ENCODE results near the gene TDP1. TPM values are rescaled to one million over a fixed set of nuclear protein-coding genes. Genes with fewer than 3 reads are reported as not detected.

The TDP1 gene
- total RNA-seq, 1 donor from 2014 or later, result 17.9 TPM

- peaks cover 3% of the 10 kb centered on the region for H3K36me3 Mint-ChIP-seq (ENCODE audit: unreplicated experiment)
- no peak for DNase-seq (ENCODE audit: extremely low spot score, unreplicated experiment)
- peak overlapping the region; percentile 96 for H3K27ac Mint-ChIP-seq (ENCODE audit: unreplicated experiment)
- TF ChIP-seq, protein P1, sequence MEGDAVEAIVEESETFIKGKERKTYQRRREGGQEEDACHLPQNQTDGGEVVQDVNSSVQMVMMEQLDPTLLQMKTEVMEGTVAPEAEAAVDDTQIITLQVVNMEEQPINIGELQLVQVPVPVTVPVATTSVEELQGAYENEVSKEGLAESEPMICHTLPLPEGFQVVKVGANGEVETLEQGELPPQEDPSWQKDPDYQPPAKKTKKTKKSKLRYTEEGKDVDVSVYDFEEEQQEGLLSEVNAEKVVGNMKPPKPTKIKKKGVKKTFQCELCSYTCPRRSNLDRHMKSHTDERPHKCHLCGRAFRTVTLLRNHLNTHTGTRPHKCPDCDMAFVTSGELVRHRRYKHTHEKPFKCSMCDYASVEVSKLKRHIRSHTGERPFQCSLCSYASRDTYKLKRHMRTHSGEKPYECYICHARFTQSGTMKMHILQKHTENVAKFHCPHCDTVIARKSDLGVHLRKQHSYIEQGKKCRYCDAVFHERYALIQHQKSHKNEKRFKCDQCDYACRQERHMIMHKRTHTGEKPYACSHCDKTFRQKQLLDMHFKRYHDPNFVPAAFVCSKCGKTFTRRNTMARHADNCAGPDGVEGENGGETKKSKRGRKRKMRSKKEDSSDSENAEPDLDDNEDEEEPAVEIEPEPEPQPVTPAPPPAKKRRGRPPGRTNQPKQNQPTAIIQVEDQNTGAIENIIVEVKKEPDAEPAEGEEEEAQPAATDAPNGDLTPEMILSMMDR (IDR thresholded peaks at IDR 0.05), result no peak
- H3K9me3 Mint-ChIP-seq (ENCODE audit: unreplicated experiment), result no peaks in the 10 kb centered on the region
- H3K4me3 Mint-ChIP-seq (ENCODE audit: unreplicated experiment), result peak overlapping the region; percentile 23
- H3K4me1 Mint-ChIP-seq (ENCODE audit: unreplicated experiment), result peaks cover 31% of the 10 kb centered on the region
- no peaks in the 10 kb centered on the region for H3K27me3 Mint-ChIP-seq (ENCODE audit: unreplicated experiment)
Measured at GRCh38 chr14:89922031-89922907, 33.5 kb upstream of the TDP1 start.

GRCh38 chr14:89924268-89924667 is 31.5 kb upstream of the TDP1 start:
- Mint-ChIP-seq H3K27ac (ENCODE audit: unreplicated experiment) (no peak overlapping the region), H3K27me3 (ENCODE audit: unreplicated experiment) (no peaks in the 10 kb centered on the region), H3K4me3 (ENCODE audit: unreplicated experiment) (no peak overlapping the region), H3K4me1 (ENCODE audit: unreplicated experiment) (peaks cover 35% of the 10 kb centered on the region), H3K9me3 (ENCODE audit: unreplicated experiment) (no peaks in the 10 kb centered on the region), H3K36me3 (ENCODE audit: unreplicated experiment) (peaks cover 3% of the 10 kb centered on the region)
- no peak for DNase-seq (ENCODE audit: extremely low spot score, unreplicated experiment)
- TF ChIP-seq, protein P1 (IDR thresholded peaks at IDR 0.05), result no peak

DNA sequence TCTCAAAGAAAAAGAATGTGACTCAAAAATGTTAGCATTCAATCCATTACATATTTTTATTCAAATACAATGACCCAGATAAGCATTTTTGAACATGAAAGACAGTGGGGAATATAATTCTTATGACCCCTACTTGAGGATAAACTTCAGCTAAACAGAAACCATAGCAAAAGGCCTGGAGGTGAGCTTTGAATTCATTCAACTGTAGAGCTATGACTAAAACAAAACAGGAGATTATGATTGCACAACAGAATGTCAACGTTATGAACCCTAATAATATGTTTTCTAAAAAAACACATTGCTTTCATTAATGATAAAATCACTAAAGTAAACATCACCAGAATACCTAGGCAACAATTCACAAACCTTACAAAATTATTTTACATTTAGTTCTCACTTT is 29.0 kb upstream of the TDP1 start:
- peaks cover 30% of the 10 kb centered on the region for H3K4me1 Mint-ChIP-seq (ENCODE audit: unreplicated experiment)
- peaks cover 5% of the 10 kb centered on the region for H3K36me3 Mint-ChIP-seq (ENCODE audit: unreplicated experiment)
- peak overlapping the region; percentile 83 for H3K27ac Mint-ChIP-seq (ENCODE audit: unreplicated experiment)
- TF ChIP-seq, protein P1 (IDR thresholded peaks at IDR 0.05), result no peak
- no peak for DNase-seq (ENCODE audit: extremely low spot score, unreplicated experiment)
- no peaks in the 10 kb centered on the region for H3K9me3 Mint-ChIP-seq (ENCODE audit: unreplicated experiment)
- H3K4me3 Mint-ChIP-seq (ENCODE audit: unreplicated experiment), result no peak overlapping the region
- no peaks in the 10 kb centered on the region for H3K27me3 Mint-ChIP-seq (ENCODE audit: unreplicated experiment)

DNA sequence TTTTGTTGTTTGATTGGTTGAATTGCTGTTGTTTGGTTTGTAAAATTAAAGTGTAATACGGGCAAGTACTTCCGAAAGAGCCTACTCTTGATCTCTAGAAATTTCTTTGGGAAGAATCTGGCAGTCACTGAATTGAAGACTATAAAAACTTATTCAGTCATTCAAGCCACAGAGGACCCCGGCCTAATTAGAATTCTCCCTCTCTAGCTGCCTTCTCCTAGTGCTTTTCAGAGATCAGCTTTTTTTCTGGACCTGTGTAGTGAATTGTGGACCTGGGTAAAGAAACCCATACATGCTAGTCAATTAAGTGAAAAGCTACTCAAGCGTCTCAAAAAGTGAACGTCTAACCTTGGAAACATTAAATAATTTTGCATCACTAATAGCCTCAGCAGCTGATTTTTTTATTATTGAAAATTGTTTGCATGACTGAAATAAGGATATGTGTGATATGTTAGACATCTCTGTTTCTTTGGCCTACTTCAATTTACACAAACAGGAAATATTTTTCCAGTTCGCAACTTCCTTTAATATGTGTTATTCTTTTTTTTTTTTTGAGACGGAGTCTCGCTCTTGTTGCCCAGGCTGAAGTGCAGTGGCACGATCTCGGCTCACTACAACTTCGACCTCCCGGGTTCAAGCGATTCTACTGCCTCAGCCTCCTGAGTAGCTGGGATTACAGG is 28.4 kb upstream of the TDP1 start:
- Mint-ChIP-seq H3K36me3 (ENCODE audit: unreplicated experiment) (peaks cover 5% of the 10 kb centered on the region), H3K4me3 (ENCODE audit: unreplicated experiment) (no peak overlapping the region), H3K27me3 (ENCODE audit: unreplicated experiment) (no peaks in the 10 kb centered on the region), H3K9me3 (ENCODE audit: unreplicated experiment) (no peaks in the 10 kb centered on the region), H3K4me1 (ENCODE audit: unreplicated experiment) (peaks cover 24% of the 10 kb centered on the region), H3K27ac (ENCODE audit: unreplicated experiment) (peak overlapping the region; percentile 83)
- TF ChIP-seq, protein P1 (IDR thresholded peaks at IDR 0.05), result no peak
- DNase-seq (ENCODE audit: extremely low spot score, unreplicated experiment), result no peak

GRCh38 chr14:89933002-89933401 is 22.7 kb upstream of the TDP1 start:
- TF ChIP-seq, protein P1 (IDR thresholded peaks at IDR 0.05), result no peak

More at GRCh38 chr14:89933002-89933401, 22.7 kb upstream of the TDP1 start:
- Mint-ChIP-seq H3K36me3 (ENCODE audit: unreplicated experiment) (peaks cover 2% of the 10 kb centered on the region), H3K4me3 (ENCODE audit: unreplicated experiment) (no peak overlapping the region), H3K27me3 (ENCODE audit: unreplicated experiment) (no peaks in the 10 kb centered on the region), H3K9me3 (ENCODE audit: unreplicated experiment) (no peaks in the 10 kb centered on the region), H3K4me1 (ENCODE audit: unreplicated experiment) (peaks cover 5% of the 10 kb centered on the region), H3K27ac (ENCODE audit: unreplicated experiment) (no peak overlapping the region)
- DNase-seq (ENCODE audit: extremely low spot score, unreplicated experiment), result no peak

Data from osteocyte (in vitro differentiated cells).